Measurements from ENCODE around the gene ZNF32.

ZNF32 gene

GRCh38 chr10:43684292-43684559 is 35.5 kb upstream of the ZNF32 start:
- no peak overlapping the region for H3K27ac Mint-ChIP-seq
- peaks cover 46% of the 10 kb centered on the region for H3K27me3 Mint-ChIP-seq (ENCODE audit: low read depth)
- no peaks in the 10 kb centered on the region for H3K36me3 Mint-ChIP-seq (ENCODE audit: low read depth)
- H3K4me3 Mint-ChIP-seq, result no peak overlapping the region
- TF ChIP-seq, protein P1, sequence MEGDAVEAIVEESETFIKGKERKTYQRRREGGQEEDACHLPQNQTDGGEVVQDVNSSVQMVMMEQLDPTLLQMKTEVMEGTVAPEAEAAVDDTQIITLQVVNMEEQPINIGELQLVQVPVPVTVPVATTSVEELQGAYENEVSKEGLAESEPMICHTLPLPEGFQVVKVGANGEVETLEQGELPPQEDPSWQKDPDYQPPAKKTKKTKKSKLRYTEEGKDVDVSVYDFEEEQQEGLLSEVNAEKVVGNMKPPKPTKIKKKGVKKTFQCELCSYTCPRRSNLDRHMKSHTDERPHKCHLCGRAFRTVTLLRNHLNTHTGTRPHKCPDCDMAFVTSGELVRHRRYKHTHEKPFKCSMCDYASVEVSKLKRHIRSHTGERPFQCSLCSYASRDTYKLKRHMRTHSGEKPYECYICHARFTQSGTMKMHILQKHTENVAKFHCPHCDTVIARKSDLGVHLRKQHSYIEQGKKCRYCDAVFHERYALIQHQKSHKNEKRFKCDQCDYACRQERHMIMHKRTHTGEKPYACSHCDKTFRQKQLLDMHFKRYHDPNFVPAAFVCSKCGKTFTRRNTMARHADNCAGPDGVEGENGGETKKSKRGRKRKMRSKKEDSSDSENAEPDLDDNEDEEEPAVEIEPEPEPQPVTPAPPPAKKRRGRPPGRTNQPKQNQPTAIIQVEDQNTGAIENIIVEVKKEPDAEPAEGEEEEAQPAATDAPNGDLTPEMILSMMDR (IDR thresholded peaks at IDR 0.05; ENCODE audit: unreplicated experiment in 3 of 3), result no peak
- H3K9me3 Mint-ChIP-seq, result no peaks in the 10 kb centered on the region
- H3K4me1 Mint-ChIP-seq, result peaks cover 23% of the 10 kb centered on the region

GRCh38 chr10:43683451-43684291 is 35.0 kb upstream of the ZNF32 start:
- Mint-ChIP-seq H3K27me3 (ENCODE audit: low read depth) (peaks cover 44% of the 10 kb centered on the region), H3K9me3 (no peaks in the 10 kb centered on the region), H3K36me3 (ENCODE audit: low read depth) (no peaks in the 10 kb centered on the region), H3K27ac (peak overlapping the region in 1 of 3 experiments; percentile 6), H3K4me3 (no peak overlapping the region), H3K4me1 (peaks cover 27% of the 10 kb centered on the region)
- TF ChIP-seq, protein P1 (IDR thresholded peaks at IDR 0.05; ENCODE audit: unreplicated experiment in 3 of 3), result peak in 1 of 3 experiments; percentile 32

DNA sequence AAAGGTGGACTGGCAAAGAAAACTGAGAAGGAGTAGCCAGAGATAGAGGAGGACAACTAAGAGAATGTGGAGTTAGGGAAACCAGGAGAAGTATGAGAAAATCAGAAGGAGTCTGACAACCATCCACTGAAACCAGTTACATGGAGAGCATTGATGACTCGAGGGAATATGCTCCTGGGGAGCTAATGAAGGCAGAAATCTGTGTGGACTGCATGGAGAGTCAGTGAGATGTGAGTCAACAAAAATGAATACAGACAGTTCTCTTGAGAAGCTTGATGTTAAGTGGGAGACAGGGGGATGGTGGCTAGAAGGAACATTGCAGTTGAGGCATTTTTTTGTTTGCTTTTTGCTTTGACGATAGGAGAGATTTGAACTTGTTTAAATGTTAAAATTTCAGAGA is 34.3 kb upstream of the ZNF32 start:
- Mint-ChIP-seq H3K36me3 (ENCODE audit: low read depth) (no peaks in the 10 kb centered on the region), H3K4me3 (no peak overlapping the region), H3K27ac (no peak overlapping the region), H3K9me3 (no peaks in the 10 kb centered on the region), H3K27me3 (ENCODE audit: low read depth) (peaks cover 40% of the 10 kb centered on the region), H3K4me1 (peaks cover 25% of the 10 kb centered on the region)
- TF ChIP-seq, protein P1 (IDR thresholded peaks at IDR 0.05; ENCODE audit: unreplicated experiment in 3 of 3), result no peak

- H3K4me1 Mint-ChIP-seq, result peaks cover 23% of the 10 kb centered on the region
- H3K27me3 Mint-ChIP-seq (ENCODE audit: low read depth), result peaks cover 28% of the 10 kb centered on the region
- H3K27ac Mint-ChIP-seq, result peak overlapping the region in 1 of 3 experiments; percentile 2
- no peaks in the 10 kb centered on the region for H3K9me3 Mint-ChIP-seq
- no peak overlapping the region for H3K4me3 Mint-ChIP-seq
- no peaks in the 10 kb centered on the region for H3K36me3 Mint-ChIP-seq (ENCODE audit: low read depth)
- TF ChIP-seq, protein P1 (IDR thresholded peaks at IDR 0.05; ENCODE audit: unreplicated experiment in 3 of 3), result no peak
Measured at GRCh38 chr10:43681721-43682120, 33.0 kb upstream of the ZNF32 start.

GRCh38 chr10:43681220-43681619 is 32.5 kb upstream of the ZNF32 start:
- peaks cover 25% of the 10 kb centered on the region for H3K4me1 Mint-ChIP-seq
- H3K27ac Mint-ChIP-seq, result no peak overlapping the region
- TF ChIP-seq, protein P1 (IDR thresholded peaks at IDR 0.05; ENCODE audit: unreplicated experiment in 3 of 3), result no peak
- peaks cover under 1% of the 10 kb centered on the region for H3K9me3 Mint-ChIP-seq
- H3K36me3 Mint-ChIP-seq (ENCODE audit: low read depth), result no peaks in the 10 kb centered on the region
- peaks cover 26% of the 10 kb centered on the region for H3K27me3 Mint-ChIP-seq (ENCODE audit: low read depth)
- no peak overlapping the region for H3K4me3 Mint-ChIP-seq

DNA sequence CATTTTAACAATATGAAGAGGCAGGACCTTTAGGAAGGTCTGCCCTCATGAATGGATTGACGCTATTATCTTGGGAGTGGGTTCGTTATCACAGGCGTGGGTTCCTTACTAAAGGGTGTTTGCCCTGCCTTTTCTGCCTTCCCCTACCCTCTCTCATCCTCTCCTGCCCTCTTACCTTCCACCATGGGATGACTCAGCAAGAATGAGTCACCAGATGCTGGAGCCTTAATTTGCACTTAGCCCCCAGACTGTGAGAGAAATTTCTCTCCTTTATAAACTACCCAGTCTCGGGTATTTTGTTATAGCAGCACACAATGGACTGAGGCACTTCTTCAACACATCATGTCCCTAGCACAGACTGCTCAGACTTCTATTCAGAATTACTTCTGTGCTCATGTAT is 31.4 kb upstream of the ZNF32 start:
- peaks cover 25% of the 10 kb centered on the region for H3K4me1 Mint-ChIP-seq
- peaks cover 23% of the 10 kb centered on the region for H3K27me3 Mint-ChIP-seq (ENCODE audit: low read depth)
- TF ChIP-seq, protein P1 (IDR thresholded peaks at IDR 0.05; ENCODE audit: unreplicated experiment in 3 of 3), result no peak
- H3K4me3 Mint-ChIP-seq, result no peak overlapping the region
- peaks cover 4% of the 10 kb centered on the region for H3K9me3 Mint-ChIP-seq
- H3K27ac Mint-ChIP-seq, result peak overlapping the region in 1 of 3 experiments; percentile 3
- H3K36me3 Mint-ChIP-seq (ENCODE audit: low read depth), result no peaks in the 10 kb centered on the region

Data from nephron (organoid).